ENCODE measurements around the gene VTCN1. TPM values are rescaled to one million over a fixed set of nuclear protein-coding genes. Genes with fewer than 3 reads are reported as not detected.

VTCN1 gene
- total RNA-seq, 2 experiments from 2014 or later: not detected

- DNase-seq (ENCODE audit: low spot score): no peak
- no peak for TF ChIP-seq EZH2phosphoT487 (IDR thresholded peaks at IDR 0.05; ENCODE audit: borderline replicate concordance, low read depth, low read length)
- no peak for TF ChIP-seq CTCF (conservative IDR thresholded peaks at IDR 0.05; ENCODE audit: low read length)
- Histone ChIP-seq H2AFZ (ENCODE audit: low read length) (no peak overlapping the region), H4K20me1 (ENCODE audit: insufficient read depth, low read length) (no peaks in the 10 kb centered on the region), H3K27ac (ENCODE audit: low read depth, low read length, poor library complexity, severe bottlenecking) (no peak overlapping the region), H3K79me2 (ENCODE audit: insufficient read depth, low read depth, low read length) (no peaks in the 10 kb centered on the region), H3K9me3 (ENCODE audit: low read length) (no peaks in the 10 kb centered on the region), H3K4me1 (ENCODE audit: insufficient read depth, low read length, poor library complexity, severe bottlenecking) (no peaks in the 10 kb centered on the region), H3K9me2 (ENCODE audit: insufficient read depth, low read length) (no peaks in the 10 kb centered on the region), H3K4me2 (ENCODE audit: low read length) (no peak overlapping the region), H3K4me3 (ENCODE audit: low read depth, low read length, poor library complexity, severe bottlenecking) (no peak overlapping the region), H3K36me3 (ENCODE audit: insufficient read depth, low read length) (no peaks in the 10 kb centered on the region)
- ChIA-PET CTCF (ENCODE audit: unreplicated experiment) (no interaction called here), POLR2A (no interaction called here)
- no TSS peak for BruUV-seq (replicated peaks)
- intact Hi-C loops (cut with micrococcal nuclease; ENCODE audit: unreplicated experiment): no loop called here
Measured at GRCh38 chr1:117183112-117183511, 27.6 kb downstream of the VTCN1 start.

DNA sequence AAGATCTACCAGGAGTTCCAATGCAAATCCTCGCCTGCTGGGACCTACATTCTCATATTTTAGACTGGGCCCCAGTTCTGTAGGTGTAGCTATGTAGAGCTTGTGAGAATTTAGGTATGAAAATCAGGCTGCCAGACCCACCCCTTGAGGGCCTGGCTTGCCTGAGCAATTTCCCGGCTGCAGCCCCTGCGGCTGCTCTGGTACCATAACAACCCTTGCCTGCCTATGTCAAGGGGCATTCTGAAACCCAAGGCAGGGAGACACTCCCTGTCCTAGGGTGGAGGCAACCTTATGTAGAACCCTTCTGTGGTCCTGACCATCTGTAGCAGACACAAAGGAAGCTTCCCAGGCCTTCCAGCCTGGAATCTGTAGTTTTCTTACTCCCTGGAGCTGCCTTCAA, 28.4 kb downstream of the VTCN1 start:
- intact Hi-C loops (cut with micrococcal nuclease; ENCODE audit: unreplicated experiment): no loop called here
- no peak for TF ChIP-seq CTCF (conservative IDR thresholded peaks at IDR 0.05; ENCODE audit: low read length)
- TF ChIP-seq EZH2phosphoT487 (IDR thresholded peaks at IDR 0.05; ENCODE audit: borderline replicate concordance, low read depth, low read length): no peak
- CTCF ChIA-PET (ENCODE audit: unreplicated experiment): no interaction called here

DNA sequence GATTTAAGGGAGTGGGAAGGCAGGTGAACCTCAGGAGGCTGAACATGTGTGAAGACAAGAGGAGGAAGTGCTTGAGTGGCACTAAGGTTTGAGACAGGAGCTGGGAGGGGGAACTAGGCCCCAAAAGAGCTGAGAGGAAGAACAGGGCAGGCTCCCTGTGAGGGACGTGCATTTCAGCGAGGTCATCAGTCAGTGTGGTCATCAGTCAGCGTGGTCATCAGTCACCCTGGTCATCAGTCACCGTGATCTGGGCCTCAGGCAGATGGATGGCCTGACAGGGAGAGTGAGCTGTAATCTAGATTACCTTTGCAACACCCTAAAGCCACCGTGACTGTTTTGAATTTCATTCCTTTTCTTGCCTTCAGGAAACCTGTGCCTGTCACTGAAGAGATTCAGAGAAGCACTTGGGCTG, 29.1 kb downstream of the VTCN1 start:
- no peaks in the 10 kb centered on the region for H3K36me3 ChIP-seq (ENCODE audit: insufficient read depth, low read length)
- no peak for TF ChIP-seq CTCF (conservative IDR thresholded peaks at IDR 0.05; ENCODE audit: low read length)
- TF ChIP-seq EZH2phosphoT487 (IDR thresholded peaks at IDR 0.05; ENCODE audit: borderline replicate concordance, low read depth, low read length): no peak
- H3K4me3 ChIP-seq (ENCODE audit: low read depth, low read length, poor library complexity, severe bottlenecking): no peak overlapping the region
- no peaks in the 10 kb centered on the region for H3K4me1 ChIP-seq (ENCODE audit: insufficient read depth, low read length, poor library complexity, severe bottlenecking)
- DNase-seq (ENCODE audit: low spot score): no peak
- POLR2A ChIA-PET: no interaction called here
- H3K27ac ChIP-seq (ENCODE audit: low read depth, low read length, poor library complexity, severe bottlenecking): no peak overlapping the region
- no peak overlapping the region for H3K4me2 ChIP-seq (ENCODE audit: low read length)
- no TSS peak for BruUV-seq (replicated peaks)
- no peaks in the 10 kb centered on the region for H4K20me1 ChIP-seq (ENCODE audit: insufficient read depth, low read length)
- intact Hi-C loops (cut with micrococcal nuclease; ENCODE audit: unreplicated experiment): no loop called here
- H3K79me2 ChIP-seq (ENCODE audit: insufficient read depth, low read depth, low read length): no peaks in the 10 kb centered on the region
- H3K9me3 ChIP-seq (ENCODE audit: low read length): no peaks in the 10 kb centered on the region
- H3K9me2 ChIP-seq (ENCODE audit: insufficient read depth, low read length): no peaks in the 10 kb centered on the region
- CTCF ChIA-PET (ENCODE audit: unreplicated experiment): no interaction called here
- H2AFZ ChIP-seq (ENCODE audit: low read length): no peak overlapping the region

More for the DNA sequence above, 28.4 kb downstream of the VTCN1 start:
- POLR2A ChIA-PET: no interaction called here
- no peaks in the 10 kb centered on the region for H3K4me1 ChIP-seq (ENCODE audit: insufficient read depth, low read length, poor library complexity, severe bottlenecking)
- DNase-seq (ENCODE audit: low spot score): no peak
- no peaks in the 10 kb centered on the region for H3K79me2 ChIP-seq (ENCODE audit: insufficient read depth, low read depth, low read length)
- H3K9me3 ChIP-seq (ENCODE audit: low read length): no peaks in the 10 kb centered on the region
- H3K4me2 ChIP-seq (ENCODE audit: low read length): no peak overlapping the region
- H3K4me3 ChIP-seq (ENCODE audit: low read depth, low read length, poor library complexity, severe bottlenecking): no peak overlapping the region
- no peaks in the 10 kb centered on the region for H3K9me2 ChIP-seq (ENCODE audit: insufficient read depth, low read length)
- H3K27ac ChIP-seq (ENCODE audit: low read depth, low read length, poor library complexity, severe bottlenecking): no peak overlapping the region
- H3K36me3 ChIP-seq (ENCODE audit: insufficient read depth, low read length): no peaks in the 10 kb centered on the region
- no peak overlapping the region for H2AFZ ChIP-seq (ENCODE audit: low read length)
- BruUV-seq (replicated peaks): no TSS peak
- H4K20me1 ChIP-seq (ENCODE audit: insufficient read depth, low read length): no peaks in the 10 kb centered on the region
